HepG2 (cell line): ENCODE data around the gene VWA7. TPM values are rescaled to one million over a fixed set of nuclear protein-coding genes. Genes with fewer than 3 reads are reported as not detected.

Experiments used
- BRD4 ChIP-seq: sonication (generic); formaldehyde crosslinking; IDR thresholded peaks from 2 replicates; pipeline ENCODE4 v1.4.0; 2020; ENCODE audit warnings: missing genetic modification reagents
- ETV6 ChIP-seq: sonication (generic); formaldehyde crosslinking; conservative IDR thresholded peaks from 2 replicates; pipeline ENCODE4 v1.4.0; 2020; ENCODE audit warnings: missing genetic modification reagents
- FOXA3 ChIP-seq: IDR thresholded peaks from 2 replicates; pipeline ENCODE4 v1.6.1; 2016; ENCODE audit warnings: missing genetic modification reagents, missing compliant biosample characterization
- FOXC1 ChIP-seq: sonication (generic); formaldehyde crosslinking; IDR thresholded peaks from 2 replicates; pipeline ENCODE4 v1.8.0; 2022; ENCODE audit warnings: mild to moderate bottlenecking, missing genetic modification reagents, borderline replicate concordance
- FOXP4 ChIP-seq: sonication (generic); formaldehyde crosslinking; IDR thresholded peaks from 2 replicates; pipeline ENCODE4 v1.4.0; 2020; ENCODE audit warnings: missing genetic modification reagents
- HNRNPUL1 ChIP-seq: fragments of 200-400 bp; formaldehyde crosslinking; IDR thresholded peaks from 2 replicates; pipeline ENCODE4 v1.6.1; 2017; ENCODE audit warnings: low read depth, mild to moderate bottlenecking, low read length, moderate library complexity
- MLLT10 ChIP-seq: sonication (generic); formaldehyde crosslinking; IDR thresholded peaks from 2 replicates; pipeline ENCODE4 v1.4.0; 2020; ENCODE audit warnings: missing genetic modification reagents
- MYPOP ChIP-seq: sonication (generic); formaldehyde crosslinking; IDR thresholded peaks from 2 replicates; pipeline ENCODE4 v1.8.1; 2023; ENCODE audit warnings: mild to moderate bottlenecking, moderate library complexity, missing genetic modification reagents
- PHF8 ChIP-seq: sonication (generic); formaldehyde crosslinking; IDR thresholded peaks from 2 replicates; pipeline ENCODE4 v1.5.0; 2020; ENCODE audit warnings: missing genetic modification reagents
- SMYD3 ChIP-seq: sonication (generic); formaldehyde crosslinking; IDR thresholded peaks from 2 replicates; pipeline ENCODE4 v1.8.1; 2023; ENCODE audit warnings: mild to moderate bottlenecking, missing genetic modification reagents
- SRSF9 ChIP-seq: fragments of 200-400 bp; formaldehyde crosslinking; IDR thresholded peaks from 2 replicates; pipeline ENCODE4 v1.6.1; 2018; ENCODE audit warnings: borderline replicate concordance, mild to moderate bottlenecking, low read depth, low read length; ENCODE audit not compliant: insufficient read depth, poor library complexity, severe bottlenecking
- TSC22D2 ChIP-seq: sonication (generic); formaldehyde crosslinking; IDR thresholded peaks from 2 replicates; pipeline ENCODE4 v1.5.1; 2020; ENCODE audit warnings: missing genetic modification reagents, mild to moderate bottlenecking, borderline replicate concordance
- U2AF1 ChIP-seq: fragments of 200-400 bp; formaldehyde crosslinking; optimal IDR thresholded peaks from 2 replicates; pipeline ENCODE3; 2017; ENCODE audit warnings: mild to moderate bottlenecking, low read depth, low read length
- UBTF ChIP-seq: sonication (generic); formaldehyde crosslinking; IDR thresholded peaks from 2 replicates; pipeline ENCODE4 v1.4.0; 2020; ENCODE audit warnings: mild to moderate bottlenecking, missing genetic modification reagents
- ZNF235 ChIP-seq: sonication (generic); formaldehyde crosslinking; IDR thresholded peaks from 2 replicates; pipeline ENCODE4 v1.8.1; 2023; ENCODE audit warnings: mild to moderate bottlenecking, missing genetic modification reagents, borderline replicate concordance
- ZNF557 ChIP-seq: sonication (generic); formaldehyde crosslinking; IDR thresholded peaks from 2 replicates; pipeline ENCODE4 v1.4.0; 2020; ENCODE audit warnings: missing genetic modification reagents
- ZNF564 ChIP-seq: sonication (generic); formaldehyde crosslinking; IDR thresholded peaks from 2 replicates; pipeline ENCODE4 v1.8.1; 2023; ENCODE audit warnings: mild to moderate bottlenecking, missing genetic modification reagents
- ZNF598 ChIP-seq: sonication (generic); formaldehyde crosslinking; IDR thresholded peaks from 2 replicates; pipeline ENCODE4 v1.5.1; 2020; ENCODE audit warnings: mild to moderate bottlenecking, missing genetic modification reagents, borderline replicate concordance
- ZNF879 ChIP-seq: sonication (generic); formaldehyde crosslinking; IDR thresholded peaks from 2 replicates; pipeline ENCODE4 v1.8.1; 2023; ENCODE audit warnings: missing genetic modification reagents
- polyA plus RNA-seq, 8 experiments: library from polyadenylated mRNA; depleted of rRNA in 3 of 8; stranded (reverse) in 7 of 8; unstranded in 1 of 8; fragments of >200 nt; fragmentation: Illumina TruSeq in 4 of 8; extraction: Trizol in 4 of 8; gene quantifications; 2 replicates each; pipeline versions ENCODE4 v1.2.1 to v1.2.3, GENCODE V29; 2011 to 2016; ENCODE audit warnings: low read depth in 4 of 8, missing spikeins in 1 of 8, mixed read lengths in 1 of 8; ENCODE audit not compliant: insufficient read depth in 1 of 8
- total RNA-seq, 5 experiments: library from RNA; depleted of rRNA; stranded (reverse); fragments of >200 nt; fragmentation: Illumina TruSeq; extraction: Trizol; gene quantifications; 2 replicates each; pipeline ENCODE4 v1.2.3, GENCODE V29; 2016; ENCODE audit warnings: low read depth in 1 of 5
- TF ChIP-seq, protein P1 (sequence below): sonication (generic); formaldehyde crosslinking; conservative IDR thresholded peaks from 2 replicates; pipeline ENCODE4 v1.4.0; 2020; ENCODE audit warnings: missing genetic modification reagents

Gene VWA7
- total and polyA plus RNA-seq, 2 of the 13 experiments (the other 11 are each of a cell fraction or from before 2014, with no cell fraction given) = 0.86 to 3.3 TPM

GRCh38 chr6:31737991-31738979 is 38.8 kb downstream of the VWA7 start (continued):
- TF ChIP-seq ZNF557 (CRISPR knock-in tag) (no peak), UBTF (CRISPR knock-in tag) (peak; percentile 37), MYPOP (0 out of 2 replicates have a peak, but pooled peaks have one; percentile 11), ETV6 (CRISPR knock-in tag) (no peak; the same call in 1 of the 2 replicates), ZNF235 (CRISPR knock-in tag) (peak; percentile 81; the same call in 1 of the 2 replicates), SMYD3 (peak; percentile 93), FOXA3 (CRISPR knock-in tag) (peak; percentile 90), HNRNPUL1 (peak; percentile 39; the same call in 1 of the 2 replicates), MLLT10 (no peak), BRD4 (CRISPR knock-in tag) (peak; percentile 49; the same call in 1 of the 2 replicates), ZNF598 (0 out of 2 replicates have a peak, but pooled peaks have one; percentile 15), PHF8 (CRISPR knock-in tag) (peak; percentile 35; the same call in 1 of the 2 replicates), ZNF879 (CRISPR knock-in tag) (no peak), TSC22D2 (CRISPR knock-in tag) (0 out of 2 replicates have a peak, but pooled peaks have one; percentile 77), ZNF564 (CRISPR knock-in tag) (0 out of 2 replicates have a peak, but pooled peaks have one; percentile 46), FOXC1 (CRISPR knock-in tag) (0 out of 2 replicates have a peak, but pooled peaks have one; percentile 71), FOXP4 (CRISPR knock-in tag) (peak; percentile 97), U2AF1 (no peak), SRSF9 (no peak)
- TF ChIP-seq, protein P1, sequence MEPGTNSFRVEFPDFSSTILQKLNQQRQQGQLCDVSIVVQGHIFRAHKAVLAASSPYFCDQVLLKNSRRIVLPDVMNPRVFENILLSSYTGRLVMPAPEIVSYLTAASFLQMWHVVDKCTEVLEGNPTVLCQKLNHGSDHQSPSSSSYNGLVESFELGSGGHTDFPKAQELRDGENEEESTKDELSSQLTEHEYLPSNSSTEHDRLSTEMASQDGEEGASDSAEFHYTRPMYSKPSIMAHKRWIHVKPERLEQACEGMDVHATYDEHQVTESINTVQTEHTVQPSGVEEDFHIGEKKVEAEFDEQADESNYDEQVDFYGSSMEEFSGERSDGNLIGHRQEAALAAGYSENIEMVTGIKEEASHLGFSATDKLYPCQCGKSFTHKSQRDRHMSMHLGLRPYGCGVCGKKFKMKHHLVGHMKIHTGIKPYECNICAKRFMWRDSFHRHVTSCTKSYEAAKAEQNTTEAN (CRISPR knock-in tag) = 0 out of 2 replicates have a peak, but pooled peaks have one; percentile 37
